ENCODE measurements around the gene SOX6. TPM values are rescaled to one million over a fixed set of nuclear protein-coding genes. Genes with fewer than 3 reads are reported as not detected.

The SOX6 gene
- total RNA-seq, 1 experiment from 2014 or later = not detected

- no peak overlapping the region for H2AFZ ChIP-seq (ENCODE audit: low read length)
- H4K20me1 ChIP-seq (ENCODE audit: insufficient read depth, low read depth, low read length) = no peaks in the 10 kb centered on the region
- no peak overlapping the region for H3K4me2 ChIP-seq (ENCODE audit: low read depth, low read length, poor library complexity, severe bottlenecking)
- no peaks in the 10 kb centered on the region for H3K36me3 ChIP-seq (ENCODE audit: insufficient read depth, low read length)
- H3K79me2 ChIP-seq (ENCODE audit: low read length) = no peaks in the 10 kb centered on the region
- no peak overlapping the region for H3K27ac ChIP-seq (ENCODE audit: low read length)
- no peak overlapping the region for H3K4me3 ChIP-seq (ENCODE audit: low read length)
- H3K4me1 ChIP-seq (ENCODE audit: low read length) = no peaks in the 10 kb centered on the region
- no peaks in the 10 kb centered on the region for H3K27me3 ChIP-seq (ENCODE audit: low read length)
- no peaks in the 10 kb centered on the region for H3K9me3 ChIP-seq (ENCODE audit: low read length)
- H3K9ac ChIP-seq (ENCODE audit: low read length) = no peak overlapping the region
- no peaks in the 10 kb centered on the region for H3K9me2 ChIP-seq (replicated peaks; ENCODE audit: insufficient read depth, low read length)
- no peak for DNase-seq
Observed at GRCh38 chr11:16097543-16097942, 258.8 kb downstream of the SOX6 start.

- H3K79me2 ChIP-seq (ENCODE audit: low read length) = no peaks in the 10 kb centered on the region
- H3K27ac ChIP-seq (ENCODE audit: low read length) = no peak overlapping the region
- no peaks in the 10 kb centered on the region for H3K27me3 ChIP-seq (ENCODE audit: low read length)
- H2AFZ ChIP-seq (ENCODE audit: low read length) = no peak overlapping the region
- no peaks in the 10 kb centered on the region for H4K20me1 ChIP-seq (ENCODE audit: insufficient read depth, low read depth, low read length)
- no peaks in the 10 kb centered on the region for H3K4me1 ChIP-seq (ENCODE audit: low read length)
- no peaks in the 10 kb centered on the region for H3K36me3 ChIP-seq (ENCODE audit: insufficient read depth, low read length)
- no peak for DNase-seq
- H3K4me2 ChIP-seq (ENCODE audit: low read depth, low read length, poor library complexity, severe bottlenecking) = no peak overlapping the region
- no peaks in the 10 kb centered on the region for H3K9me3 ChIP-seq (ENCODE audit: low read length)
- no peak overlapping the region for H3K9ac ChIP-seq (ENCODE audit: low read length)
- H3K9me2 ChIP-seq (replicated peaks; ENCODE audit: insufficient read depth, low read length) = no peaks in the 10 kb centered on the region
- H3K4me3 ChIP-seq (ENCODE audit: low read length) = no peak overlapping the region
Observed at GRCh38 chr11:16096336-16096735, 260.0 kb downstream of the SOX6 start.

GRCh38 chr11:16095756-16096155, 260.6 kb downstream of the SOX6 start:
- H3K36me3 ChIP-seq (ENCODE audit: insufficient read depth, low read length) = no peaks in the 10 kb centered on the region
- no peak overlapping the region for H3K27ac ChIP-seq (ENCODE audit: low read length)
- no peaks in the 10 kb centered on the region for H4K20me1 ChIP-seq (ENCODE audit: insufficient read depth, low read depth, low read length)
- H3K9me2 ChIP-seq (replicated peaks; ENCODE audit: insufficient read depth, low read length) = no peaks in the 10 kb centered on the region
- H3K9me3 ChIP-seq (ENCODE audit: low read length) = no peaks in the 10 kb centered on the region
- no peak overlapping the region for H3K4me3 ChIP-seq (ENCODE audit: low read length)
- H3K9ac ChIP-seq (ENCODE audit: low read length) = no peak overlapping the region
- H3K4me1 ChIP-seq (ENCODE audit: low read length) = no peaks in the 10 kb centered on the region
- no peak overlapping the region for H3K4me2 ChIP-seq (ENCODE audit: low read depth, low read length, poor library complexity, severe bottlenecking)
- no peaks in the 10 kb centered on the region for H3K79me2 ChIP-seq (ENCODE audit: low read length)
- no peaks in the 10 kb centered on the region for H3K27me3 ChIP-seq (ENCODE audit: low read length)
- no peak overlapping the region for H2AFZ ChIP-seq (ENCODE audit: low read length)
- peak; percentile 4 for DNase-seq

- no peaks in the 10 kb centered on the region for H3K9me3 ChIP-seq (ENCODE audit: low read length)
- no peak overlapping the region for H2AFZ ChIP-seq (ENCODE audit: low read length)
- no peaks in the 10 kb centered on the region for H3K36me3 ChIP-seq (ENCODE audit: insufficient read depth, low read length)
- no peaks in the 10 kb centered on the region for H3K9me2 ChIP-seq (replicated peaks; ENCODE audit: insufficient read depth, low read length)
- no peaks in the 10 kb centered on the region for H3K79me2 ChIP-seq (ENCODE audit: low read length)
- no peak overlapping the region for H3K4me2 ChIP-seq (ENCODE audit: low read depth, low read length, poor library complexity, severe bottlenecking)
- H3K9ac ChIP-seq (ENCODE audit: low read length) = no peak overlapping the region
- no peaks in the 10 kb centered on the region for H3K4me1 ChIP-seq (ENCODE audit: low read length)
- H3K27me3 ChIP-seq (ENCODE audit: low read length) = no peaks in the 10 kb centered on the region
- DNase-seq = peak; percentile 11
- no peaks in the 10 kb centered on the region for H4K20me1 ChIP-seq (ENCODE audit: insufficient read depth, low read depth, low read length)
- no peak overlapping the region for H3K27ac ChIP-seq (ENCODE audit: low read length)
- H3K4me3 ChIP-seq (ENCODE audit: low read length) = no peak overlapping the region
Observed at GRCh38 chr11:16093889-16094653, 262.3 kb downstream of the SOX6 start.

- Histone ChIP-seq H3K79me2 (ENCODE audit: low read length) (no peaks in the 10 kb centered on the region), H3K4me3 (ENCODE audit: low read length) (no peak overlapping the region), H3K27me3 (ENCODE audit: low read length) (no peaks in the 10 kb centered on the region), H3K27ac (ENCODE audit: low read length) (no peak overlapping the region), H3K9ac (ENCODE audit: low read length) (no peak overlapping the region), H2AFZ (ENCODE audit: low read length) (no peak overlapping the region), H3K9me3 (ENCODE audit: low read length) (no peaks in the 10 kb centered on the region), H3K4me1 (ENCODE audit: low read length) (no peaks in the 10 kb centered on the region), H4K20me1 (ENCODE audit: insufficient read depth, low read depth, low read length) (no peaks in the 10 kb centered on the region), H3K4me2 (ENCODE audit: low read depth, low read length, poor library complexity, severe bottlenecking) (no peak overlapping the region), H3K9me2 (replicated peaks; ENCODE audit: insufficient read depth, low read length) (no peaks in the 10 kb centered on the region), H3K36me3 (ENCODE audit: insufficient read depth, low read length) (no peaks in the 10 kb centered on the region)
- DNase-seq = no peak
Observed at GRCh38 chr11:16091862-16092261, 264.5 kb downstream of the SOX6 start.

- no peaks in the 10 kb centered on the region for H3K9me2 ChIP-seq (replicated peaks; ENCODE audit: insufficient read depth, low read length)
- DNase-seq = no peak
- H4K20me1 ChIP-seq (ENCODE audit: insufficient read depth, low read depth, low read length) = no peaks in the 10 kb centered on the region
- H3K4me1 ChIP-seq (ENCODE audit: low read length) = no peaks in the 10 kb centered on the region
- no peaks in the 10 kb centered on the region for H3K9me3 ChIP-seq (ENCODE audit: low read length)
- H3K4me3 ChIP-seq (ENCODE audit: low read length) = no peak overlapping the region
- H3K9ac ChIP-seq (ENCODE audit: low read length) = no peak overlapping the region
- no peak overlapping the region for H3K4me2 ChIP-seq (ENCODE audit: low read depth, low read length, poor library complexity, severe bottlenecking)
- no peaks in the 10 kb centered on the region for H3K27me3 ChIP-seq (ENCODE audit: low read length)
- no peak overlapping the region for H3K27ac ChIP-seq (ENCODE audit: low read length)
- H3K79me2 ChIP-seq (ENCODE audit: low read length) = no peaks in the 10 kb centered on the region
- H2AFZ ChIP-seq (ENCODE audit: low read length) = no peak overlapping the region
- no peaks in the 10 kb centered on the region for H3K36me3 ChIP-seq (ENCODE audit: insufficient read depth, low read length)
Observed at GRCh38 chr11:16089481-16089880, 266.9 kb downstream of the SOX6 start.

GRCh38 chr11:16088774-16089173, 267.6 kb downstream of the SOX6 start:
- Histone ChIP-seq H4K20me1 (ENCODE audit: insufficient read depth, low read depth, low read length) (no peaks in the 10 kb centered on the region), H3K27ac (ENCODE audit: low read length) (no peak overlapping the region), H3K9me2 (replicated peaks; ENCODE audit: insufficient read depth, low read length) (no peaks in the 10 kb centered on the region), H3K4me1 (ENCODE audit: low read length) (no peaks in the 10 kb centered on the region), H2AFZ (ENCODE audit: low read length) (no peak overlapping the region), H3K27me3 (ENCODE audit: low read length) (no peaks in the 10 kb centered on the region), H3K9ac (ENCODE audit: low read length) (no peak overlapping the region), H3K4me2 (ENCODE audit: low read depth, low read length, poor library complexity, severe bottlenecking) (no peak overlapping the region), H3K9me3 (ENCODE audit: low read length) (no peaks in the 10 kb centered on the region), H3K36me3 (ENCODE audit: insufficient read depth, low read length) (no peaks in the 10 kb centered on the region), H3K4me3 (ENCODE audit: low read length) (no peak overlapping the region), H3K79me2 (ENCODE audit: low read length) (no peaks in the 10 kb centered on the region)
- DNase-seq = no peak

GRCh38 chr11:16087886-16088285, 268.5 kb downstream of the SOX6 start:
- no peaks in the 10 kb centered on the region for H3K9me3 ChIP-seq (ENCODE audit: low read length)
- H3K9me2 ChIP-seq (replicated peaks; ENCODE audit: insufficient read depth, low read length) = no peaks in the 10 kb centered on the region
- no peaks in the 10 kb centered on the region for H3K79me2 ChIP-seq (ENCODE audit: low read length)
- no peaks in the 10 kb centered on the region for H4K20me1 ChIP-seq (ENCODE audit: insufficient read depth, low read depth, low read length)
- no peak overlapping the region for H3K4me2 ChIP-seq (ENCODE audit: low read depth, low read length, poor library complexity, severe bottlenecking)
- H3K27ac ChIP-seq (ENCODE audit: low read length) = no peak overlapping the region
- no peaks in the 10 kb centered on the region for H3K4me1 ChIP-seq (ENCODE audit: low read length)
- no peaks in the 10 kb centered on the region for H3K27me3 ChIP-seq (ENCODE audit: low read length)
- H3K9ac ChIP-seq (ENCODE audit: low read length) = no peak overlapping the region
- no peak overlapping the region for H2AFZ ChIP-seq (ENCODE audit: low read length)
- H3K36me3 ChIP-seq (ENCODE audit: insufficient read depth, low read length) = no peaks in the 10 kb centered on the region
- no peak overlapping the region for H3K4me3 ChIP-seq (ENCODE audit: low read length)
- DNase-seq = no peak
